ENCODE measurements around the gene NFIA. TPM values are rescaled to one million over a fixed set of nuclear protein-coding genes. Genes with fewer than 3 reads are reported as not detected.

Gene NFIA
- total RNA-seq, 2 donors from 2014 or later, result 61.4 to 86.3 TPM

DNA sequence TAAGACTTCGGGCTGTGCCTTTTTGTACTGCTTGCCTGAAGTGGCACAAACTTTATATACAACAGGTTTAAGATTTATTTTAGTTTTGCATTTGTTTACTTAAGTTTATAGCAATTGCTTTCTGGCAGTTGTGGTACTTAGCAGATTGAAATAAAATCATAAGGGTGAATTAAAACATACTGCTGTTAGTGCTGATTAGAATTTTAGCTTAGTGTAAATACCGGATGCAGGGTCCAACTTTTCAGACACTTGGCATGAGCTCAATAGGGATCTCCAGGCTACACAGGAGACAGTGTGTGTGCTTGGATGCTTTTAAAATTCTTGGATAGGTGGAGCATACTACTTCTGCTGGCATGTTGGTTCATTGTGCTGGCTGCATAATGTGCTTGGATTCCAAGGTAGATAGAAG is 159.6 kb downstream of the NFIA start:
- DNase-seq (ENCODE audit: low spot score), result peak; percentile 33
- peak overlapping the region; percentile 11 to 16 for H3K4me3 ChIP-seq
- intact Hi-C loops (cut with DNase I), result no loop called here

DNA sequence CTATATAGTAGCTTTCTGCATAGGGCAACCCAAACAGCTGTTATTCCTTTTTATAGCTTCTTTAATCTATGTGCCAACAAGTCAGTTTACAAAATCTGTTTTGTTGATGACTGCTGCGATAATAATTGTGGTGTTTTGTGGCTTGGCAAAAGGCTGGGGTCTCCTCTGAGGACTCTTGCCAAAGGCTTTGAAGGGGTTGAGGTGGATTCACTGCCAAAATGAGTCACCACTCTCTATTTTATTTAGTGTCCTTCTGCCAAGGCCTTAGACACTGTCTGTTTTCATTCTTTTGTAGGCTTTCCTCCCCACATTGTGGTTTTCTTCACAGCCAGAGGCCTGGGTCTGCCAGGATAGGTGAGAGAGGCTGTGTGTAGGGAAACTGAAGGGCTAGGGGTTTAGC is 161.8 kb downstream of the NFIA start:
- WGBS, result 11% methylated on average over 1 of the region's 1 CpG
- H3K27ac ChIP-seq, result no peak overlapping the region
- DNase-seq (ENCODE audit: low spot score), result peak; percentile 19
- H3K9me3 ChIP-seq, result no peaks in the 10 kb centered on the region
- TF ChIP-seq POLR2AphosphoS5 (IDR thresholded peaks at IDR 0.05) (peak; percentile 37), POLR2A (IDR thresholded peaks at IDR 0.05) (no peak)
- TF ChIP-seq, protein P1, sequence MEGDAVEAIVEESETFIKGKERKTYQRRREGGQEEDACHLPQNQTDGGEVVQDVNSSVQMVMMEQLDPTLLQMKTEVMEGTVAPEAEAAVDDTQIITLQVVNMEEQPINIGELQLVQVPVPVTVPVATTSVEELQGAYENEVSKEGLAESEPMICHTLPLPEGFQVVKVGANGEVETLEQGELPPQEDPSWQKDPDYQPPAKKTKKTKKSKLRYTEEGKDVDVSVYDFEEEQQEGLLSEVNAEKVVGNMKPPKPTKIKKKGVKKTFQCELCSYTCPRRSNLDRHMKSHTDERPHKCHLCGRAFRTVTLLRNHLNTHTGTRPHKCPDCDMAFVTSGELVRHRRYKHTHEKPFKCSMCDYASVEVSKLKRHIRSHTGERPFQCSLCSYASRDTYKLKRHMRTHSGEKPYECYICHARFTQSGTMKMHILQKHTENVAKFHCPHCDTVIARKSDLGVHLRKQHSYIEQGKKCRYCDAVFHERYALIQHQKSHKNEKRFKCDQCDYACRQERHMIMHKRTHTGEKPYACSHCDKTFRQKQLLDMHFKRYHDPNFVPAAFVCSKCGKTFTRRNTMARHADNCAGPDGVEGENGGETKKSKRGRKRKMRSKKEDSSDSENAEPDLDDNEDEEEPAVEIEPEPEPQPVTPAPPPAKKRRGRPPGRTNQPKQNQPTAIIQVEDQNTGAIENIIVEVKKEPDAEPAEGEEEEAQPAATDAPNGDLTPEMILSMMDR (IDR thresholded peaks at IDR 0.05), result no peak
- peaks cover 4% of the 10 kb centered on the region for H3K4me1 ChIP-seq (replicated peaks)
- no peaks in the 10 kb centered on the region for H3K27me3 ChIP-seq (replicated peaks; ENCODE audit: insufficient read depth)
- no peaks in the 10 kb centered on the region for H3K36me3 ChIP-seq
- intact Hi-C loops (cut with DNase I), result no loop called here
- H3K4me3 ChIP-seq, result no peak overlapping the region

More for the DNA sequence above, 159.6 kb downstream of the NFIA start:
- WGBS, result 13% methylated on average over 2 of the region's 2 CpGs
- H3K27me3 ChIP-seq (replicated peaks; ENCODE audit: insufficient read depth), result no peaks in the 10 kb centered on the region
- peak; percentile 15 for TF ChIP-seq POLR2AphosphoS5 (IDR thresholded peaks at IDR 0.05)
- TF ChIP-seq, protein P1 (IDR thresholded peaks at IDR 0.05), result no peak
- peak overlapping the region; percentile 57 to 67 for H3K27ac ChIP-seq
- H3K9me3 ChIP-seq, result no peaks in the 10 kb centered on the region
- H3K36me3 ChIP-seq, result no peaks in the 10 kb centered on the region
- H3K4me1 ChIP-seq (replicated peaks), result peaks cover 4% of the 10 kb centered on the region

DNA sequence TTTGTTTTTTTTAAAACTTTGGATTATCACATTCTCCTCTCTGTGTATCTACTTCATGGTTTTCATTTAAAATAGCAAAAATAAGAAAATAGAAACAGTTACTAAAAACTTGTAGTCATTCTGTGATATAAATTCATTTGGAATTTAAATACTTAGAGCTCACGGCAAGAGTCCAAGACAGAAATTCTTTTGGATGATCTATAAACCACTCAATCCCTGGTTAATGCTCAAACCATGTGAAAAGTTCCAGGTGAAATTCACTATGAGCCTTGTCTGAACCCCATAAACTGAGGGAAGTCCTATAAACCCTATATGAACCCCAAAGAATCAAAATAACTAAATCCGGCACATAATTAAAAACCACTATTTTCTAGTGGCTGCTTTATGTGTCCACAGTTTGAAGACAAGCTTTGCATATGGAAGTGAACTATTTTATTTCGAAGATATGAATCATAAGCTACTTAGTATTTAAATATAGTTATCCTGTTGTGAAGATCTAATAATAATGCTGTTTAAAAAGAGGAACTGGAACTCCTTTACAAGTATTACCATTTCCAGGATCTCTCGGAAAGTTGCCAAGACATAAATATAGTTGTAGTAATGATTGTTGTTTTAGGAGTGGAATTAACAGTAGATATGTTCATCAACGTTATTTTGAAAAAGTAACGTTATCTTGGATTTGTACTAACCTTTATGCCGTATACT is 163.5 kb downstream of the NFIA start:
- TF ChIP-seq POLR2AphosphoS5 (IDR thresholded peaks at IDR 0.05) (no peak), POLR2A (IDR thresholded peaks at IDR 0.05) (no peak)
- TF ChIP-seq, protein P1 (IDR thresholded peaks at IDR 0.05), result no peak
- 93% methylated on average over 7 of the region's 7 CpGs for WGBS

DNA sequence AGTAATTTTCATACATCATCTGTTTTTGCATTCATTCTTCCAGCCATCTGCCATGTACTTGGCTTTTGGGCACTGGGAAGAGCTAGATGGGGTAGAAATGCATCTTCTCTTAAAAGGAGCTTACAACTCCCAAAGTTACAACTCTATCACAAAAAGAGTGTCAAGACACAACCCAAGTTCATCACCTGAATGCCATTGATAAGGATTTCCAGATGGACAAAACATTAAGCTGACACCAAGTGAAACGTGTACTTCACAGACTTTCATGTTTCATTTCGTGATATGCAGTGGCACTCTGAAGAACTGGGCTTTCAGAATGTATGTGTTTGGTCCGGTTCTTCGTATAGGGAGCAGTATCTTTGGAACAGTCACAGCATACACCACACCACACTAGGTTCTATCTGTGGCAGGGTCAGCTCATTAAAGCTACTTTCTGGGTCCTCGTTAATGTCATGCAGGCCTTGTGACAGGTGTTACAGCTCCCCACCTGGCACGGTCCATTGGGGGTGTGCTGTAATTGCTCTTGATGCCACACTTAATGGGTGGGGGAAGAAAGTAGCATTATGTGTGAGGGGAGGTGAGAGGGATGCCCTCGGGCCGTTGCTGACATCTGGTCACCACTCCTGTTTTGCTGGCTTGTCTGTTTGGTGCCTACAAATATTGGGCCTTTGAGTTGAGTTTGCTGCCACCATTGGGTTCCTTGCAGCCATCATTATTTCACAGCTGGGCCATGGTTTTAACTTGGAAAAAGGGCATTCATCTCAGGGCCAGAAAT is 164.9 kb downstream of the NFIA start:
- H3K27me3 ChIP-seq (replicated peaks; ENCODE audit: insufficient read depth), result no peaks in the 10 kb centered on the region
- WGBS, result 88% methylated on average over 8 of the region's 8 CpGs
- no peaks in the 10 kb centered on the region for H3K9me3 ChIP-seq
- H3K4me3 ChIP-seq, result no peak overlapping the region
- no peak overlapping the region for H3K27ac ChIP-seq
- DNase-seq (ENCODE audit: low spot score), result no peak
- TF ChIP-seq, protein P1 (IDR thresholded peaks at IDR 0.05), result no peak
- no peak for TF ChIP-seq POLR2AphosphoS5 (IDR thresholded peaks at IDR 0.05)
- no peak for TF ChIP-seq POLR2A (IDR thresholded peaks at IDR 0.05)
- H3K4me1 ChIP-seq (replicated peaks), result no peaks in the 10 kb centered on the region
- intact Hi-C loops (cut with DNase I), result no loop called here
- H3K36me3 ChIP-seq, result no peaks in the 10 kb centered on the region

More for the DNA sequence above, 163.5 kb downstream of the NFIA start:
- no peaks in the 10 kb centered on the region for H3K36me3 ChIP-seq
- H3K9me3 ChIP-seq, result no peaks in the 10 kb centered on the region
- no peak overlapping the region for H3K4me3 ChIP-seq
- H3K4me1 ChIP-seq (replicated peaks), result peaks cover 4% of the 10 kb centered on the region
- no peak for DNase-seq (ENCODE audit: low spot score)
- no peak overlapping the region for H3K27ac ChIP-seq
- H3K27me3 ChIP-seq (replicated peaks; ENCODE audit: insufficient read depth), result no peaks in the 10 kb centered on the region
- intact Hi-C loops (cut with DNase I), result no loop called here

All from prostate gland (tissue), 2 donors.